Activated CD4-positive, alpha-beta memory T cell treated with anti-CD3 and anti-CD28 coated beads for 36 hours (primary cell): ENCODE measurements around the gene CLN6. TPM values are rescaled to one million over a fixed set of nuclear protein-coding genes. Genes with fewer than 3 reads are reported as not detected.
"Not testable (repeated sequence)": the region's sequence is repeated elsewhere in the genome, so short reads cannot be mapped to it uniquely, and the experiment has no call there.

ENCODE experiments used
- CTCF ChIA-PET: fragments of 350-600 bp; sonication (Branson Sonifier 250); formaldehyde crosslinking; loops from one replicate; lab custom pipeline; 2021; ENCODE audit warnings: antibody characterized with exemption, inconsistent platforms; lab: Charles Lee
- POLR2A ChIA-PET: fragments of 350-600 bp; sonication (Branson Sonifier 250); formaldehyde crosslinking; loops from one replicate; lab custom pipeline; 2021; ENCODE audit warnings: antibody characterized with exemption; lab: Charles Lee
- DNase-seq: peaks from one replicate; pipeline ENCODE4 v3.0.0-alpha.2; 2020
- H3K27ac Mint-ChIP-seq: one replicate; pipeline ENCODE4 v1.8.0; 2021; ENCODE audit warnings: mixed read lengths
- H3K27me3 Mint-ChIP-seq: one replicate; pipeline ENCODE4 v1.8.0; 2021; ENCODE audit warnings: mixed read lengths
- H3K36me3 Mint-ChIP-seq: one replicate; pipeline ENCODE4 v1.8.0; 2021; ENCODE audit warnings: mixed read lengths
- H3K4me1 Mint-ChIP-seq: one replicate; pipeline ENCODE4 v1.8.0; 2021; ENCODE audit warnings: low read depth, mixed read lengths
- H3K4me3 Mint-ChIP-seq: one replicate; pipeline ENCODE4 v1.8.0; 2021; ENCODE audit warnings: mild to moderate bottlenecking, mixed read lengths
- H3K9me3 Mint-ChIP-seq: one replicate; pipeline ENCODE4 v1.8.0; 2021; ENCODE audit warnings: mixed read lengths
- intact Hi-C: fragments of 100-400 bp; cut with micrococcal nuclease; formaldehyde crosslinking; loops from one replicate; pipeline ENCODE4 v1.15.1; 2023
- total RNA-seq, 2 experiments: library from RNA; stranded (reverse); gene quantifications; one replicate each; pipeline ENCODE4 v1.2.3, GENCODE V29; 2021

Gene CLN6
- total RNA-seq, 2 experiments from 2014 or later: 32.9 to 34.2 TPM

DNA sequence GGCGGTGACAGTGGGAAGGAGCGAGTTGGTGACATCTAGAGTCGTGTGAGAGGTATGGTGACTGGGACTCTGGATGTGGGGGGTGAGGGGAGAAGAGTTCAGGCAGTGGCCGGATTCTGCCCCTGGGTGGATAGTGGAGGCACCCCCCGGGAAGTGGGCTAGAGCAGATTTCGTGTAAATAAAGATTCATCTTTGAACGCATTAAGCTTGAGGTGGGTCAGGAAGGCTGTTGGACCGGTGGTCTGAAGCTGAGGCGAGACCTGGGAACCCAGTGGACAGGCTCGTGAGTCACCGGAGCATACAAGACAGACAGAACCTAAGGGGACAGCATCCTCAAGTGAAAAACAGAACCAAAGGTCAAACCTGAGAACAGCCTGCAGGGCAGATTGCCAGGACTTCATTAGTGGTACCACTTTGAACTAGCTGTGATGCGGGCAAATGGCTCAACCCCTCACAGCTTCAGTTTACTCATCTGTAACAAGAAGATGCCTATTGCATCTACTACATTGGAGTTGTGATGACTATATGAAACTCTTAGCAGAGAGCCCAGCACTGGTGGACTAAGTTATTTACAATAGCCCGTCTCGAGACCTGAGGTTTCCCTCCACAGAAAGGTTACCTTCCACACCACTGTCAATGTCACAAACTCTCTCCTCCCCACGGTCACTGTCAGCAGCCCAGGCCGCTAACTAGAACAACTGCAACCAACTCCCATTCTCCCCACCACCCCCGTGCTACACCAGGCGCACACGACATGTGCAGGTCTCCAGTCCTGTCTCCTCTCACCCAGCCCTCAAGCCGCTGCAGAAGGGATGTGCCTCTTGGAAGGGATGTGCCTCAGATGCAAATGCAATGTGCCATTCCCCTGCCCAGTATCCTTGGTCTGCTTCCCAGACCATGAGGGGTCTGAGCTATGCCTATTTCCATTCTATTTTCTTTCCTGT lies 901 bp upstream of the CLN6 start:
- no peaks in the 10 kb centered on the region for H3K9me3 Mint-ChIP-seq
- H3K4me3 Mint-ChIP-seq: peak overlapping the region; percentile 84
- ChIA-PET POLR2A (interaction anchor here (2.4 to 4.2 kb wide), 2 partner anchors 48 to 176 kb away, joined by 13 to 36 read pairs; partner anchors contain the start of genes FEM1B and PIAS1), CTCF (interaction anchor here (1.2 kb wide), 2 partner anchors 23 to 33 kb away, joined by 3 to 5 read pairs; no protein-coding TSS in a partner anchor)
- peak; percentile 31 for DNase-seq
- H3K27me3 Mint-ChIP-seq: no peaks in the 10 kb centered on the region
- intact Hi-C loops: no loop called here
- H3K27ac Mint-ChIP-seq: peak overlapping the region; percentile 72
- peaks cover 27% of the 10 kb centered on the region for H3K4me1 Mint-ChIP-seq
- H3K36me3 Mint-ChIP-seq: no peaks in the 10 kb centered on the region

DNA sequence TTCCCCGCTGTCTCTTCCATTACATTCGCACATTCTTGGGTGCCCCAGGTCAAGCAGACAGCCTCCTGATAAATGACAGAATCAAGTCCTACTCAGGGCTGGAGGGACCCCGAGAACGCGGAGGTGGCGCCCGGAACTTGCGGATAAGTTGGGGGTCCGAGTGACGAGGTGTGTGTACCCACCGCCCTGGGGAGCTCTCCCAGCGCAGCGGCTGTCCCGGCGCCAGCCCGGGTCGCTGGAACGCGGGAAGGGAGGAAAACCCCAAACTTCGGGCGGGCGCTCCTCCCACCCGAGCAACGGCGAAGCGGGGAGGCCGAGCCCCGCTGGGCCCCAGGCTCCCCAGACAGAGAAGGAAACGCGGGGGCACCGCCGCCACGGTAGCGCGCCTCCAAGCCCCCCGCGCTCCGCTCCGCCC lies 550 bp downstream of the CLN6 start:
- ChIA-PET CTCF (interaction anchor here (1.2 to 1.7 kb wide), 2 partner anchors 10 to 49 kb away, joined by 3 to 8 read pairs; partner anchors contain the start of gene FEM1B), POLR2A (interaction anchor here (1.3 to 4.2 kb wide), 3 partner anchors 9 to 175 kb away, joined by 6 to 36 read pairs (median 13); partner anchors contain the start of genes FEM1B and PIAS1)
- DNase-seq: no peak
- Mint-ChIP-seq H3K4me1 (peaks cover 36% of the 10 kb centered on the region), H3K4me3 (peak overlapping the region; percentile 83), H3K27me3 (no peaks in the 10 kb centered on the region), H3K9me3 (no peaks in the 10 kb centered on the region), H3K36me3 (peaks cover 1% of the 10 kb centered on the region), H3K27ac (peak overlapping the region; percentile 61)
- intact Hi-C loops: loop anchor here (1.0 to 5.0 kb wide), 4 partner anchors 20 to 367 kb away; partner anchors contain the start of genes FEM1B and PIAS1

DNA sequence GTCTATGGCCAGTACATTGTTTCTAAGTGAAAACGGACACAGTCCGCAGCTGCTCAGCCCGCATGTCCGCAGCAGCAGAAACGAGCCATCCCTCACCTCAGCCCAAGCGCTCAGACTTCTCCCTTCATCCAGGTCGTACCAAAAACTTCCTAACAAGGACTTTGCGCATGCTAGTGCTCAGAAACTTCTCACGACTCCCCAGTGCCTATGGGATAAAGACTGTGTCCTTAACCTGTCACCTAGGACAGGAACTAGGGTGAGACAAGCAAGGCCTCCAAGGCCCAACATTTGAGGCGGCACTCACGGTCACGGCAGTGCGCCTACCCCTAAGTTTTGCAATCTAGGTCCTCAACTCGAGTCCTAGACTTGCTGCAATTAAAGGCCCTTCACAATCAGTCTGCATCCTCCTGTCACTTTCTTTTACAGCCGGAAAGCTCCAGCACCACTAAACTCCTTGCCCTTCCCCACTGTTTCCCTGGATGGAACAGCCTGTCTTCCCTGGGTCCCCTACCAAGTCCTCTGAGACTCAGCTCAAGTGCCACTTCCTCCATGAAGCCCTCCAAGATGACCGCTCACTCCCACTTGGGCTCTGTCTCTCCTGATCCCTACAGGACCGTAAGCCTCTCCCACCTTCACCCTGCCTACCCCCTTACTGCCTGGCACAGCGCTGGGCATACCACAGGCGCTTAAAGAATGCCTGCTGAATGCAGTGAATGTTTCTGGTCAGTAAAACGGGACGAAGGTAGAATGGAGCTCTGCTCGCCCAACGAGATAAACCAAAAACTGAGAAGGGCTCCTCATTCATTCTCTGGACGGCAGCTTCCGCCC lies 1.2 kb downstream of the CLN6 start:
- H3K27me3 Mint-ChIP-seq: no peaks in the 10 kb centered on the region
- peaks cover 36% of the 10 kb centered on the region for H3K4me1 Mint-ChIP-seq
- H3K4me3 Mint-ChIP-seq: peak overlapping the region; percentile 83
- intact Hi-C loops: loop anchor here (2.0 to 5.0 kb wide), 2 partner anchors 20 to 366 kb away; no protein-coding TSS in a partner anchor
- ChIA-PET POLR2A (interaction anchor here (1.3 to 4.2 kb wide), 3 partner anchors 9 to 174 kb away, joined by 6 to 36 read pairs (median 13); partner anchors contain the start of genes FEM1B and PIAS1), CTCF (interaction anchor here (1.2 to 1.7 kb wide), 3 partner anchors 10 to 365 kb away, joined by 3 to 8 read pairs (median 3); partner anchors contain the start of gene FEM1B)
- no peak for DNase-seq
- H3K9me3 Mint-ChIP-seq: no peaks in the 10 kb centered on the region
- H3K36me3 Mint-ChIP-seq: peaks cover 1% of the 10 kb centered on the region
- H3K27ac Mint-ChIP-seq: peak overlapping the region; percentile 61

DNA sequence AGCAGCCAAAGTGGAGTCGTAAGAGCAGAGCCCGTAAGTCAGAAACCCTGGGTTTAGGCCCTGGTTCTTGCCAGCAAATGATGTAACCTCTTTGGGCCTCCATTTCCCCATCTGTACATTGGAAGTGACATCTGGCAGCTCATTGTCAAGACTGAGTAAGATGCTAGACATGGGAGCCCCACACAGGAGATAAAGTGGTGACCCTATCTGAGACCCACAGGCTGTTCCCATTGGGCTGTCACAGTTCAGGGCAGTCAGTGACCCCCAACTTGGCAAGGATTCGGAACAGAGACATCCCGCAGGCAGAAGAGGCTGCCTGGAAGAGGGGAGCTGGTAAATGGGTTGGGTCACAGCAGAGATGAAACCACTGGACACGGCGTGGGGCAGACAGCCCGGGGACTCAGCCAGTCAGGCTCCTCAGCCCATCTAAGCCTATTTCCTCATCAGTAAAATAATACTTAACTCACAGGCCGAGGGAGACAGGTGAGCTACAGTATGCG lies 1.8 kb downstream of the CLN6 start:
- no peak for DNase-seq
- Mint-ChIP-seq H3K4me3 (peak overlapping the region; percentile 83), H3K27ac (no peak overlapping the region), H3K9me3 (no peaks in the 10 kb centered on the region), H3K36me3 (peaks cover 1% of the 10 kb centered on the region), H3K27me3 (no peaks in the 10 kb centered on the region), H3K4me1 (peaks cover 36% of the 10 kb centered on the region)
- ChIA-PET CTCF (interaction anchor here (1.4 kb wide), 1 partner anchor 365 kb away, joined by 3 read pairs; no protein-coding TSS in a partner anchor), POLR2A (interaction anchor here (2.4 to 4.2 kb wide), 2 partner anchors 51 to 173 kb away, joined by 13 to 36 read pairs; partner anchors contain the start of genes FEM1B and PIAS1)
- intact Hi-C loops: loop anchor here (2.0 to 5.0 kb wide), 2 partner anchors 19 to 365 kb away; no protein-coding TSS in a partner anchor

DNA sequence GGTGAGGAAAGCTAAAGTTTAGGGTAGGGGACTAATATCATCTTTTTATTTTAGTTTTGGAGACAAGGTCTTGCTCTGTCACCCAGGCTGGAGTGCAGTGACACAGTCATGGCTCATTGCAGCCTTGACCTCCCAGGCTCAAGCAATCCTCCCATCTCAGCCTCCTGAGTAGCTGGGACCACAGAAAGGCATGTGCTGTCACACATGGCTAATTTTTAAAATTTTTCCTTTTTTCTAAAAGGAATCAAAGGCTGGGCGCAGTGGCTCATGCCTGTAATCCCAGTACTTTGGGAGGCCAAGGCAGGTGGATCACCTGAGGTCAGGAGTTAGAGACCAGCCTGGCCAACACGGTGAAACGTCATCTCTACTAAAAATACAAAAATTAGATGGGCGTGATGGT lies 4.1 kb downstream of the CLN6 start:
- H3K27me3 Mint-ChIP-seq, H3K36me3 Mint-ChIP-seq, H3K9me3 Mint-ChIP-seq, CTCF ChIA-PET, H3K4me3 Mint-ChIP-seq, H3K27ac Mint-ChIP-seq, DNase-seq: not testable (repeated sequence)
- POLR2A ChIA-PET: interaction anchor here (0.7 kb wide), 1 partner anchor 124 kb away, joined by 3 read pairs; no protein-coding TSS in a partner anchor
- peaks cover 30% of the 10 kb centered on the region for H3K4me1 Mint-ChIP-seq
- intact Hi-C loops: loop anchor here (5.0 kb wide), 1 partner anchor 363 kb away; no protein-coding TSS in a partner anchor

DNA sequence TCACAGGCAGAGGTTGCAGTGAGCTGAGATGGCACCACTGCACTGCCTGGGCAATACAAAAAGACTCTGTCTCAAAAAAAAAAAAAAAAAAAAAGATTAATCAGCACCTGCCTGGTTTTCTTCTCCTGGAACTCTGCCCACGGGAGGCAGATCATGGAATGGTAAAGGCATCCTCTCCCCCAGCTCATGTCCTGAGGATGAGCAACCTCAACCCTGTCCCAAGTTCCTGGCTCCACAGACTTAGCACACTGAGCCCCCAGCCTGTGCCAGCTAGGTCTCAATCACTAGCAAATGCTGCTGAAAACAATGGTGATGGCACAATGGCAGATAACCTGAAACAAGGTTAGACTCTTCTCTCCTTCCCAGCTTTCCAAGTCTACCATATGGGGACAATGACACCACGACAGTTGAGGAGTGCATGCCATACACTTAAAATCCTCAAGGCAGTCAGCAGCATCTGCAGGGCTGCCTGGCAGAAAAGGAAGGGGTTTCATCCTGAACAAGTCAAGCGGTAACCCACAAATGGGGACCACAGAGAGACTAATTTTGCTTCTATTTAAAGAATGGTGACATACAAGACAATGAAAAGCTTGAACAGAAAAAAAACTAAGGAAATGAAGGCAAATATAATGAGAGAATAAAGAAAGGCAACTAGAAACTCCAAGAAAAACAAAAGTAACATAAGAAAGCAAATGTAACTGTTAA lies 4.8 kb downstream of the CLN6 start:
- H3K27me3 Mint-ChIP-seq: no peaks in the 10 kb centered on the region
- no peaks in the 10 kb centered on the region for H3K9me3 Mint-ChIP-seq
- intact Hi-C loops: loop anchor here (5.0 kb wide), 1 partner anchor 362 kb away; no protein-coding TSS in a partner anchor
- DNase-seq: no peak
- H3K4me1 Mint-ChIP-seq: peaks cover 25% of the 10 kb centered on the region
- H3K36me3 Mint-ChIP-seq: peaks cover 4% of the 10 kb centered on the region
- H3K27ac Mint-ChIP-seq: no peak overlapping the region
- ChIA-PET CTCF (interaction anchor here (1.6 kb wide), 1 partner anchor 15 kb away, joined by 5 read pairs; no protein-coding TSS in a partner anchor), POLR2A (interaction anchor here (0.6 kb wide), 1 partner anchor 1330 kb away, joined by 3 read pairs; no protein-coding TSS in a partner anchor)
- no peak overlapping the region for H3K4me3 Mint-ChIP-seq

DNA sequence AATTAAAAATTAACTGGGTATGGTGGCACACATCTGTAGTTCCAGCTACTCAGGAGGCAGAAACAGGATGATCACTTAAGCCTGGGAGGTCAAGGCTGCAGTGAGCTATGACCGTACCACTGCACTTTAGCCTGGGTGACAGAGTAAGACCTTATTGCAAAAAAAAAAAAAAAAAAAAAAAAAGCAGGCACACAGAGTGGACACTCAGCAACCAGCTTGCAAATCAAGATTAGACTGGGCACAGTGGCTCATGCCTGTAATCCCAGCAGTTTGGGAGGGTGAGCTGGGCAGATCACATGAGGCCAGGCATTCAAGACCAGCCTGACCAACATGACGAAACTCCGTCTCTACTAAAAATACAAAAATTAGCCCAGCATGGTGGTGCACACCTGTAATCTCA lies 5.4 kb downstream of the CLN6 start:
- ChIA-PET CTCF (interaction anchor here (1.6 kb wide), 1 partner anchor 14 kb away, joined by 5 read pairs; no protein-coding TSS in a partner anchor), POLR2A (no interaction called here)
- H3K4me3 Mint-ChIP-seq: no peak overlapping the region
- no peaks in the 10 kb centered on the region for H3K9me3 Mint-ChIP-seq
- H3K27me3 Mint-ChIP-seq: no peaks in the 10 kb centered on the region
- H3K4me1 Mint-ChIP-seq: peaks cover 25% of the 10 kb centered on the region
- peaks cover 4% of the 10 kb centered on the region for H3K36me3 Mint-ChIP-seq
- intact Hi-C loops: no loop called here
- no peak for DNase-seq
- no peak overlapping the region for H3K27ac Mint-ChIP-seq

DNA sequence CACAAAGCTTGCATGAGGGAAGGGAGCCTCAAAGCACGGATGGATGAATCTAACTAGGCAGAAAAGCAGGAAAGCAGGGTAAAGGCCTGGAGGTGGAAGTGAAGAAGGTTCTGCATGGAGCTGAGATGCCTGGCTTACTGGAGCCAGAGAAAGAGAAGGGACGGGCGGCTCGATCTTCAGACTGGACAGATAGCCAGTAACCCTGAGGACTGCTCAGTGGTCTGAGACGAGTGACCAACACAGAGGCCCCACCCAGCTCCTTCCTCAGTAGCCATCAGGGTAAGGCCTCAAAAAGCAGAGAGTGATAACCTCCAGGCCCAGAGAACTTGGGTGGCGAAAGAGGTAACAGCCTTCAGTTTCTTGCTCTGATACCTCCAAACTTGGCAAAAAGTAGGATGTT lies 6.4 kb downstream of the CLN6 start:
- Mint-ChIP-seq H3K27ac (no peak overlapping the region), H3K4me3 (no peak overlapping the region), H3K36me3 (peaks cover 8% of the 10 kb centered on the region), H3K4me1 (peaks cover 20% of the 10 kb centered on the region), H3K9me3 (no peaks in the 10 kb centered on the region), H3K27me3 (no peaks in the 10 kb centered on the region)
- CTCF ChIA-PET: no interaction called here
- POLR2A ChIA-PET: no interaction called here
- intact Hi-C loops: no loop called here
- DNase-seq: no peak

DNA sequence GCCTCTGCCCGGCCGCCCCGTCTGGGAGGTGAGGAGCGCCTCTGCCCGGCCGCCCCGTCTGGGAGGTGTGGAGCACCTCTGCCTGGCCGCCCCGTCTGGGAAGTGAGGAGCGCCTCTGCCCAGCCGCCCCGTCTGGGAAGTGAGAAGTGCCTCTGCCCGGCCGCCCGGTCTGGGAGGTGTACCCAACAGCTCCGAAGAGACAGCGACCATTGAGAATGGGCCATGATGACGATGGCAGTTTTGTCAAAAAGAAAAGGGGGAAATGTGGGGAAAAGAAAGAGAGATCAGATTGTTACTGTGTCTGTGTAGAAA lies 7.1 kb downstream of the CLN6 start:
- H3K4me3 Mint-ChIP-seq, H3K27me3 Mint-ChIP-seq, POLR2A ChIA-PET, DNase-seq, H3K27ac Mint-ChIP-seq, H3K9me3 Mint-ChIP-seq, intact Hi-C loops, CTCF ChIA-PET: not testable (repeated sequence)
- peaks cover 12% of the 10 kb centered on the region for H3K4me1 Mint-ChIP-seq
- peaks cover 12% of the 10 kb centered on the region for H3K36me3 Mint-ChIP-seq

DNA sequence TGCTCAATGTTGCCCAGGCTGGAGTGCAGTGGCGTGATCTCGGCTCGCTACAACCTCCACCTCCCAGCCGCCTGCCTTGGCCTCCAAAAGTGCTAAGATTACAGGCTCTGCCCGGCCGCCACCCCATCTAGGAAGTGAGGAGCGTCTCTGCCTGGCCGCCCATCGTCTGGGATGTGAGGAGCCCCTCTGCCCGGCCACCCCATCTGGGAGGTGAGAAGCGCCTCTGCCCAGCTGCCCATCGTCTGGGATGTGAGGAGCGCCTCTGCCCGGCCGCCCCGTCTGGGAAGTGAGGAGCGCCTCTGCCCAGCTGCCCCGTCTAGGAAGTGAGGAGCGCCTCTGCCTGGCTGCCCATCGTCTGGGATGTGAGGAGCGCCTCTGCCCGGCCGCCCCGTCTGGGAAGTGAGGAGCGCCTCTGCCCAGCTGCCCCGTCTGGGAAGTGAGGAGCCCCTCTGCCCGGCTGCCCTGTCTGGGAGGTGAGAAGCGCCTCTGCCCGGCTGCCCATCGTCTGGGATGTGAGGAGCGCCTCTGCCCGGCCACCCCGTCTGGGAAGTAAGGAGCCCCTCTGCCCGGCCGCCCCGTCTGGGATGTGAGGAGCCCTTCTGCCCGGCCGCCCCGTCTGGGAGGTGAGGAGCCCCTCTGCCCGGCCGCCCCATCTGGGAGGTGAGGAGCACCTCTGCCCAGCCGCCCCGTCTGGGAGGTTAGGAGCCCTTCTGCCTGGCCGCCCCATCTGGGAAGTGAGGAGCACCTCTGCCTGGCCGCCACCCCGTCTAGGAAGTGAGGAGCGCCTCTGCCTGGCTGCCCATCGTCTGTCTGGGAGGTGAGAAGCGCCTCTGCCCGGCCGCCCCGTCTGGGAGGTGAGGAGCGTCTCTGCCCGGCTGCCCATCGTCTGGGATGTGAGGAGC lies 7.7 kb downstream of the CLN6 start:
- intact Hi-C loops, H3K9me3 Mint-ChIP-seq, POLR2A ChIA-PET, H3K27ac Mint-ChIP-seq, H3K4me3 Mint-ChIP-seq, CTCF ChIA-PET, H3K27me3 Mint-ChIP-seq, DNase-seq, H3K4me1 Mint-ChIP-seq: not testable (repeated sequence)
- H3K36me3 Mint-ChIP-seq: peaks cover 12% of the 10 kb centered on the region
